GM12891 (cell line): ENCODE results near the gene LCE5A. TPM values are rescaled to one million over a fixed set of nuclear protein-coding genes. Genes with fewer than 3 reads are reported as not detected.
"Not testable (repeated sequence)": the region's sequence is repeated elsewhere in the genome, so short reads cannot be mapped to it uniquely, and the experiment has no call there.

Source experiments
- DNase-seq: peaks from one replicate; pipeline ENCODE4 v3.0.0; 2011; ENCODE audit warnings: low spot score; ENCODE audit not compliant: insufficient read length
- FAIRE-seq: peaks from 2 replicates; lab custom pipeline; 2011; peaks lifted over from hg19 to GRCh38; lab: Jason Lieb, UNC
- PAX5 ChIP-seq: IDR thresholded peaks from 2 replicates; pipeline ENCODE4 v1.6.1; 2011; ENCODE audit warnings: low read length, moderate library complexity, mild to moderate bottlenecking; ENCODE audit not compliant: insufficient read depth, severe bottlenecking
- POLR2A ChIP-seq: IDR thresholded peaks from 2 replicates; pipeline ENCODE4 v1.6.1; 2011; ENCODE audit warnings: low read depth, low read length, control low read depth
- POLR2AphosphoS5 ChIP-seq: IDR thresholded peaks from 2 replicates; pipeline ENCODE4 v1.6.1; 2011; ENCODE audit warnings: low read depth, low read length, control low read depth
- POU2F2 ChIP-seq: IDR thresholded peaks from 2 replicates; pipeline ENCODE4 v1.6.1; 2011; ENCODE audit warnings: low read depth, mild to moderate bottlenecking, control low read depth, low read length, moderate library complexity
- SPI1 ChIP-seq: IDR thresholded peaks from 2 replicates; pipeline ENCODE4 v1.6.1; 2011; ENCODE audit warnings: low read depth, low read length, control low read depth
- TAF1 ChIP-seq: IDR thresholded peaks from 2 replicates; pipeline ENCODE4 v1.6.1; 2011; ENCODE audit warnings: low read depth, low read length, control low read depth
- polyA plus RNA-seq: library from polyadenylated mRNA; unstranded; fragments of >200 nt; gene quantifications from one replicate; pipeline ENCODE4 v1.2.1, GENCODE V29; 2012; ENCODE audit warnings: low read depth, missing spikeins, inconsistent platforms; ENCODE audit not compliant: missing spikeins

The LCE5A gene, protein sequence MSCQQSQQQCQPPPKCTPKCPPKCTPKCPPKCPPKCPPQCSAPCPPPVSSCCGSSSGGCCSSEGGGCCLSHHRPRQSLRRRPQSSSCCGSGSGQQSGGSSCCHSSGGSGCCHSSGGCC
- not detected for polyA plus RNA-seq

DNA sequence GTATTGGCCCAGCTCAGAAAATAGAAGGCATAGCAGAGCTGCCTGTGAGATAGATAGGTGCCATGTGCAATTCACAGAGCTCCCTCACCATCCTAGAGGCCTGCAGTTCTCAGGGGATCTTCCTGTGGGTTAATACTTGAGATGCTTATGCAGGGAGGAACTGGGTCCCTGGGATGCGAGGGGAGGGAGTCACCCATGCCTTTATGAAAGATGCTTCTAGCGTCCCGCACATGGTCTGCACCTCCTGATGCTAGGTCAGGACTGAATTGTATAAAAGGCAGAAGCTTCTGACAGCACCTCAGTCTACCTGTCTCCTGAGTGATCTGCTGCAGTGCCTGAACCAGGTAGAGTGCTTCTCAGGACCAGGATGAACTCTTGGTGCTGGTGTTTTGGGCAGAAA is at the start of gene LCE5A:
Gene LCE5A, plus strand, starts transcription at position 301 of the 400 bp plus-strand sequence. CDS start 732 bp downstream, outside the sequence.
- TF ChIP-seq POLR2AphosphoS5 (no peak), SPI1 (no peak), TAF1 (no peak), PAX5 (no peak), POLR2A (no peak), POU2F2 (no peak)
- no peak for FAIRE-seq
- no peak for DNase-seq

DNA sequence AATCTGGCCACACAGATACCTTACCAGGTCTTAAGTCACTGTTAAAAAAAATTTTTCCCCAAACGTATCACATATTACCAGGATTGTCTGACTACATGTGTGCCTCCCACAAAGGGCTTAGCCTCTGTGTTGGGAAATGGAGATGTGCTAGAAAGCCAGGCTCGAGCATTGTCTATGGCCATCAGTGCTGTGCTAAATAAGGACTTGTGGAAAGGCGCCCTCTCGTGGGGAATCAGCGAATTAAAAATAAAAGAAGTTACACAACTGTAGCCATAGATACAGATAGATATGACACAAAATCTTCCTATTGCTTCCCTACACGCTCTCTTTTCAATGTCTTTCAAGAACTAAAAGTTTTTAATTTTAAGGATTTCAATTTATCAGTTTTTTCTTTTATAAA is 49.1 kb upstream of the LCE5A start:
- TF ChIP-seq PAX5 (no peak), POU2F2 (no peak), SPI1 (no peak), POLR2A (no peak), TAF1 (no peak), POLR2AphosphoS5 (no peak)
- no peak for DNase-seq
- no peak for FAIRE-seq

DNA sequence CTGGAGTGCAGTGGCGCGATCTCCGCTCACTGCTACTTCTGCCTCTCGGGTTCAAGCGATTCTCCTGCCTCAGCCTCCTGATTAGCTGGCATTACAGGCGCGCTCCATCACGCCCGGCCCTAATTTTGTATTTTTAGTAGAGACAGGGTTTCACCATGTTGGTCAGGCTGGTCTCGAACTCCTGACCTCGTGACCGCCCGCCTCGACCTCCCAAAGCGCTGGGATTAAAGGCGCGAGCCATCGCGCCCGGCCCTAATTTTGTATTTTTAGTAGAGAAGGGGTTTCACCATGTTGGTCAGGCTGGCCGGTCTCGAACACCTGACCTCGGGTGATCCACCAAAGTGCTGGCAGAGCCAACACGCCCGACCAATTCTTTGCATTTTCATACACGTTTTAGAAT is 48.0 kb upstream of the LCE5A start:
- no peak for DNase-seq
- FAIRE-seq = no peak
- TF ChIP-seq PAX5 (no peak), SPI1 (no peak), TAF1 (no peak), POU2F2 (no peak), POLR2AphosphoS5 (no peak), POLR2A (no peak)

DNA sequence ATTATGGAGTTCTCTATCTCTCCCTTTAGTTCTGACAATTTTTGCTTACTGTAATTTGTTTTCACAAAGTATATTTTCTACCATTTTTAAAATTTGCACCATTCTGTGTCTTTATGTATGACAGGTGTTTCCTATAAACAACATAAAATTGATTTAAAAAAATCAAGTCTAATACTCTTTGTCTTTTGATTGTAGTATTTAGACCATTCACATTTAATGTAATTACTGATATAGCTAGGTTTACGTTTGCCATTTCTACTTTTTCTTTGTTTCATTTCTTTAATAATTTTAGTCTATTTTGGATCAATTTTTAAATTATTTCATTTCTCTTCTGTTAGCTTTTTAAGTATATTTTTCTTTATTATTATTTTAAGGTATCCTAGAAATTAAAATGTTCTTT is 44.4 kb upstream of the LCE5A start:
- DNase-seq (no peak), FAIRE-seq (no peak)
- TF ChIP-seq POU2F2 (no peak), POLR2AphosphoS5 (no peak), PAX5 (no peak), POLR2A (no peak), SPI1 (no peak), TAF1 (no peak)

DNA sequence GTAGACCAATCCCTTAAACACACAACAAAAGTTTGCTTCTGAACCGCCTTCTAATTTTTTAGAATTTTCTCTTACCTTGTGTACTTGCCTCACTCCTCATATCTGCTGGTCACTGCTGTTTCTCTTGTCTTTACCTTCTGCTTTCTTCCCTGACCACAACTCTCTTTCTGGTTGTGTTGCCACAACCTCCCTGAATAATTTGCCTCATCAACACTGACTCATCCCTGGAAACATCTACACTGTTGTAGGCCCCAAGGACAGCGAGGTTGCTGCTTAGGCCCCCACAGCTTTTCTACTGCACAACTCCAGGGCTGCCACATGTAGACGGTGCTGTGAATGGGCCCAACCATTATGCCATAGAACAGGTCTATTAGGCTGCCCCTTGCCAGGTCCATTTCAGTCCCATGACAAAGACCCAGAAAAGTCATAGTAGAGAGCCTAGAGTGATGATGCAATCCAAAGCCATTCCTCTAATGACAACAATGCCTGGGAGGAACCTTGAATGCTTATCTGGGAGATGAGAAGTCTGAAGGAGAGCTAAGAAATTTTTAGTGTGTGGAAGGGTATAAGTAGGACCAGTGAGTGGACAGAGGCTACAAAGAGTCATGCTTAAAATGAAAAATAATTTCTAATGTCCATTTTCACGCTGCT is 36.6 kb upstream of the LCE5A start:
- FAIRE-seq = no peak
- no peak for DNase-seq
- TF ChIP-seq POLR2A = no peak
- TF ChIP-seq POLR2AphosphoS5 = no peak
- no peak for TF ChIP-seq TAF1
- no peak for TF ChIP-seq POU2F2
- no peak for TF ChIP-seq SPI1
- TF ChIP-seq PAX5 = no peak

DNA sequence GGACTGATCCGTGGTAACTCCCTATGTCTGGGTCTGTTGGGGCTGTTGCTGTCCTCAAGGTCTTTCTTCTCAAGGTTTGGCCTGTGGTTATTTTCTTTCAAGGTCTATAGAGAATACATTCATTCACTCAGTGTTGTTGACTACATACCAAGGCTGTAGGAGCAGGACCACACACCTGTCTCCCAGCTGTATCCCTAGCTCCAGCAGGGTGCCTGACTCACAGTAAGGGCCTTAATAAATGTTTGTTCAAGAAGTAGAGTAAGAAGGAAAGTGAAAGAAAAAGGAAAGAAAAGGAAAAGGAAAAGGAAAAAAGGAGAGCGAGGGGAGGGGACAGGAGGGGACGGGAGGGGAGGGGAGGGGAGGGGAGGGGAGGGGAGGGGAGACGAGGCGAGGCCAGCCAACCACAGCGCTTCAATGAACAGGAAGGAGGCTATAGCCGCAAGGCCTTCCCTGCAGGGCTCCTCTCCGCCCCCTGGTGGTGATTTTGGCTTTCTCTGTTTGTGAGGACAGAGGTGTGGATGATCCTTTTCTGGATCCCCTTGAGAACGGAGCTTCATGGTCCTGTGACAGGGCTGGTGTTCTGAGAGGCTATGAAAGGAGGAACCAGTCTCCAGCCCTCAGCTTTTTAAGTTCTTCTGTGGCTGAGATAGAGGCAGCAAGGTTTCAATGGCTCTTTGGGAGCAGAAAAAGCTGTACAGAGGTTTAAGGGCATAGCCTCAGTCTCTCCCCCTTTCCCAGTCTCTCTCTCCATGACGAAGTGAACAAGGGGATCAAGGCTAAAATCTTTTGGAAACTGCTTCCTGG is 30.6 kb upstream of the LCE5A start:
- TF ChIP-seq POLR2AphosphoS5 (no peak), POLR2A (no peak), TAF1 (no peak), PAX5 (no peak), SPI1 (no peak)
- FAIRE-seq = no peak
- DNase-seq = no peak

DNA sequence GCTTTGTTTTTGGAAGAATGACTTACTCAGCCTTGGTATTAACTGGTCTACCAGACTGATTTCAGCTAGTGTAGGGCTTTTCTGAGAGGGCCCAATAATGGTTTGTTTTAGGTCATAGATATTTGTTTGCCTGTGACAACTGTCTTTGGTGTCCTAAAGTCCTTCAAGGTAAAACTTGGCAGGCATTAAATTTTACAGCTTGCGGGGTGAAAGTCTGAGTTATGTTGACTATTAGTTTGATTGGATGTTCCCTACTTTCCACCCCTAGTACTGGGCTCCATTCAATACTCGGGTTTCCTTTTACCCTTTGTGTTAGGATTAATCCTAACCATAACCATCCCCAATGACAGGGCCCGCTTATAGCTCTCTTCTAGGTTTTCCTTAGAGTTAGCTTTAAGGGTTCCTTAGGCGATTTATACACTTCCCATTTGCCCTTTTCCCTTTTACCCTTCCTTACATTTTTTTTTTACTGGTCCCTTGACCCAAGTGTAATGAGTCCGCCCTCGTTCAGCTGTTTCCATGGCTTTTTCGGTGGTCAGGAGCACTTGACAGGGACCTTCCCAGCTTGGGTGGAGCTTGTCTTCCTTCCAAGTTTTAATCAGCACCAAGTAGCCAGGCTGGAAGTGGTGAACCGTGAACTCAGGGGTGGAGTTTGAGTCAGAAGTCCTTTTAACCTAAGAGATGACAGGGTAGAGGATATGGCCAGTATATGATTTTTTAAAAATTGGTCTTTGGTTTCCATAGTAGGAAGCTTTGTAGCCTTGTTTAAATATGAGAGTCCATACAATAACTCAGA is 28.5 kb upstream of the LCE5A start:
- no peak for TF ChIP-seq POU2F2
- TF ChIP-seq PAX5 = no peak
- TF ChIP-seq POLR2A = no peak
- no peak for TF ChIP-seq SPI1
- TF ChIP-seq POLR2AphosphoS5 = no peak
- no peak for TF ChIP-seq TAF1
- no peak for DNase-seq
- no peak for FAIRE-seq

DNA sequence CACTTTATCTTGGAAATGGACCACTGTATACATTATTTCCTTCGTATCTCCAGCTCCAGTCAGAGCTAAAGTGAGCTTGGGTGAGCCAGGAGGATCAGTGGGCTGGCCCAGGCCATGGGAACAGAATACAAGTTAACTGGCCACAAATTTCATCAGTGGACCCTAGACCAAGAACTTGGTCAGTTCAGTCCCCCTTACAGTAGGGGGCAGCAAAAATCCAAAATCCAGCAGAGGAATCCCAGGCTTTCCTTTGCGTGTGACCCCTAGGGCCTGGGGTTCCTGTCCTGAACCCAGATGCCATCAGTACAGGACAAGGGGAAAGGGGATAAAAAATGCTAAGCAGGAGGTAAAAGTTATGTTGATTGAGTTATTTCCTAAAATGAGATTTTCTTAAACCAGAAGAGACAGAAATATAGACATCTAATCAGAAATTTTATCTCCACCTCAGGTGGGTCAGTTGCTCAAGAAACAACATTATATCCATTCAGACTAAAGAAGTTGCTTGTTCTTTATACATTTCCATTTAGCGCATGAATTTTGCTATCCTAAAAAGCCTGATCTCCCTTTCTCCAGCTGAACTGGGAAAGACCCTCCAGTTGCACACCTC is 24.1 kb upstream of the LCE5A start:
- FAIRE-seq = no peak
- TF ChIP-seq TAF1 (no peak), POU2F2 (no peak), SPI1 (no peak), POLR2A (no peak), PAX5 (no peak), POLR2AphosphoS5 (no peak)
- no peak for DNase-seq

DNA sequence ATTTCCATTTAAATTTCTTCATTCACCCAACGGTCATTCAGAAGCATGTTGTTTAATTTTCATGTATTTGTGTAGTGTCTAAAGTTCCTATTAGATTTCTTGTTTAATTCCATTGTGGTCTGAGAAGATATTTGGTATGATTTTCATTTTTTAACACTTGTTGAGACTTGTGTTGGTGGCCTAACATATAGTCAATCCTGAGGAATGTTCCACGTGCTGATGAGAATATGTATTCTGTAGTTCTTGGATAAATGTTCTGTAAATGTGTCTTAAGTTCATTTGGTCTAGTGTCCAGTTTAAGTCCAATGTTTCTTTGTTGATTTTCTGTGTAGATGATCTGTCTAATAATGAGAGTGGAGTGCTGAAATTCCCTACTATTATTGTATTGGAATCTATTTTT is 22.7 kb upstream of the LCE5A start:
- TF ChIP-seq POLR2A (no peak), PAX5 (no peak), POLR2AphosphoS5 (no peak), POU2F2 (no peak), TAF1 (no peak), SPI1 (no peak)

DNA sequence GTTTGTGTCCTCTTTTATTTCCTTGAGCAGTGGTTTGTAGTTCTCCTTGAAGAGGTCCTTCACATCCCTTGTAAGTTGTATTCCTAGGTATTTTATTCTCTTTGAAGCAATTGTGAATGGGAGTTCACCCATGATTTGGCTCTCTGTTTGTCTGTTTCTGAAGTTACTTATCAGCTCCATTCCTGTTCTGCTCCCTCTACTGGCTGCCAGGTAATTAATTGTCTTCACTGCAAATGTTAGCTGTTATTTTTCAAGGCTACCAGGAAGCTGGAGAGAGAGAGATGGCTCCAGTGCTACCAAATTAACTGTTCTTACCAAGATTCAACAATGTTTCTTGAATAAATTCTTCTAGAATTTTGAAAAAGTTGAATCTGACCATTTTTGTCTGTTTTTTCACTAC is 19.1 kb upstream of the LCE5A start:
- not testable (repeated sequence) for DNase-seq, FAIRE-seq

More for the DNA sequence above, 22.7 kb upstream of the LCE5A start:
- FAIRE-seq (no peak), DNase-seq (no peak)
